Glutamatergic neuron (in vitro differentiated cells): ENCODE results near the gene ALDH1A1. TPM values are rescaled to one million over a fixed set of nuclear protein-coding genes. Genes with fewer than 3 reads are reported as not detected.

Source experiments
- DNase-seq: peaks from one replicate; pipeline ENCODE4 v3.0.0; 2022
- H3K27ac Mint-ChIP-seq: one replicate; pipeline ENCODE4 v1.8.0; 2020; ENCODE audit warnings: mild to moderate bottlenecking, mixed read lengths, inconsistent platforms; ENCODE audit not compliant: unreplicated experiment
- H3K27me3 Mint-ChIP-seq: one replicate; pipeline ENCODE4 v1.8.0; 2020; ENCODE audit warnings: mild to moderate bottlenecking, moderate library complexity, mixed read lengths, inconsistent platforms; ENCODE audit not compliant: unreplicated experiment
- H3K36me3 Mint-ChIP-seq: one replicate; pipeline ENCODE4 v1.8.0; 2020; ENCODE audit warnings: mild to moderate bottlenecking, mixed read lengths, inconsistent platforms; ENCODE audit not compliant: unreplicated experiment
- H3K4me1 Mint-ChIP-seq: one replicate; pipeline ENCODE4 v1.8.0; 2020; ENCODE audit warnings: mild to moderate bottlenecking, low read depth, mixed read lengths, inconsistent platforms; ENCODE audit not compliant: unreplicated experiment
- H3K4me3 Mint-ChIP-seq: one replicate; pipeline ENCODE4 v1.8.0; 2020; ENCODE audit warnings: mild to moderate bottlenecking, mixed read lengths, inconsistent platforms; ENCODE audit not compliant: unreplicated experiment
- H3K9me3 Mint-ChIP-seq: one replicate; pipeline ENCODE4 v1.8.0; 2020; ENCODE audit warnings: mild to moderate bottlenecking, moderate library complexity, mixed read lengths, inconsistent platforms; ENCODE audit not compliant: unreplicated experiment
- CTCF ChIP-seq: fragments of 200-600 bp; sonication (generic); IDR thresholded peaks from one replicate; pipeline ENCODE4 v1.5.0; 2021; ENCODE audit not compliant: partially characterized antibody, unreplicated experiment
- total RNA-seq: library from RNA; stranded (reverse); fragmentation: NEBNext Ultra II Directional; extraction: Animal tissue kit (Norgen Biotek cat#: 25700); gene quantifications from one replicate; pipeline ENCODE4 v1.2.1, GENCODE V29; 2021; ENCODE audit not compliant: unreplicated experiment

ALDH1A1 gene
- total RNA-seq, 1 donor from 2014 or later = not detected

GRCh38 chr9:72928042-72928507 is 24.8 kb downstream of the ALDH1A1 start:
- H3K27me3 Mint-ChIP-seq = no peaks in the 10 kb centered on the region
- no peak overlapping the region for H3K27ac Mint-ChIP-seq
- H3K4me1 Mint-ChIP-seq = no peaks in the 10 kb centered on the region
- TF ChIP-seq CTCF = no peak
- no peaks in the 10 kb centered on the region for H3K36me3 Mint-ChIP-seq
- no peak overlapping the region for H3K4me3 Mint-ChIP-seq
- no peaks in the 10 kb centered on the region for H3K9me3 Mint-ChIP-seq
- no peak for DNase-seq

GRCh38 chr9:72926506-72926905 is 26.3 kb downstream of the ALDH1A1 start:
- no peak for TF ChIP-seq CTCF
- no peaks in the 10 kb centered on the region for H3K9me3 Mint-ChIP-seq
- H3K27me3 Mint-ChIP-seq = no peaks in the 10 kb centered on the region
- no peaks in the 10 kb centered on the region for H3K36me3 Mint-ChIP-seq
- no peaks in the 10 kb centered on the region for H3K4me1 Mint-ChIP-seq
- DNase-seq = no peak
- no peak overlapping the region for H3K27ac Mint-ChIP-seq
- no peak overlapping the region for H3K4me3 Mint-ChIP-seq

GRCh38 chr9:72925891-72926290 is 27.0 kb downstream of the ALDH1A1 start:
- Mint-ChIP-seq H3K36me3 (no peaks in the 10 kb centered on the region), H3K4me3 (no peak overlapping the region), H3K27me3 (no peaks in the 10 kb centered on the region), H3K4me1 (no peaks in the 10 kb centered on the region), H3K27ac (no peak overlapping the region), H3K9me3 (no peaks in the 10 kb centered on the region)
- no peak for DNase-seq
- no peak for TF ChIP-seq CTCF

GRCh38 chr9:72925126-72925789 is 27.6 kb downstream of the ALDH1A1 start:
- Mint-ChIP-seq H3K4me3 (no peak overlapping the region), H3K9me3 (no peaks in the 10 kb centered on the region), H3K36me3 (no peaks in the 10 kb centered on the region), H3K27me3 (no peaks in the 10 kb centered on the region), H3K27ac (no peak overlapping the region), H3K4me1 (no peaks in the 10 kb centered on the region)
- no peak for TF ChIP-seq CTCF
- no peak for DNase-seq

- Mint-ChIP-seq H3K4me3 (no peak overlapping the region), H3K9me3 (no peaks in the 10 kb centered on the region), H3K4me1 (no peaks in the 10 kb centered on the region), H3K27ac (no peak overlapping the region), H3K36me3 (no peaks in the 10 kb centered on the region), H3K27me3 (no peaks in the 10 kb centered on the region)
- no peak for TF ChIP-seq CTCF
- no peak for DNase-seq
Measured at GRCh38 chr9:72924154-72924790, 28.6 kb downstream of the ALDH1A1 start.
